ENCODE measurements around the gene INPP4B.

The INPP4B gene

DNA sequence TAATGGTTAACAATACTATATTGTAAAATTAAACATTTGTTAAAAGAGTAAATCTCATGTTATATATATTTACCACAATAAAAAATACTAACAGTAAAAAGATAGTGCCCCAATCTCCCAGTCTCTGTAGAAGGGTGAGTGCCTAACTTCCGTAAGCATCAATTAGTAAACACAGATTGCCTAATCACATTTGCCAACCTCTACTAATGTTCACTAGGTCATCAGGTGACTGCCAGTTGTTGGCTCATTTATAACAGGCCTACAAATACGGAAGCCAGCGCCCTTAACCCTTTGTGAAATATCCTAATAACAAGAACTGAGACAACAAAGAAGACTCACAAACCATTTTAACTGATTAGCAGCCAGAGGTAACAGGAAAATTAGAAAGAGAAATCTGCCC is 345.1 kb downstream of the INPP4B start:
- ATAC-seq (no peak), DNase-seq (no peak)
- H3K4me3 Mint-ChIP-seq = no peak overlapping the region
- no peaks in the 10 kb centered on the region for H3K9me3 Mint-ChIP-seq
- H3K27ac Mint-ChIP-seq = no peak overlapping the region
- H3K4me1 Mint-ChIP-seq = peaks cover 6% of the 10 kb centered on the region
- no peaks in the 10 kb centered on the region for H3K27me3 Mint-ChIP-seq

DNA sequence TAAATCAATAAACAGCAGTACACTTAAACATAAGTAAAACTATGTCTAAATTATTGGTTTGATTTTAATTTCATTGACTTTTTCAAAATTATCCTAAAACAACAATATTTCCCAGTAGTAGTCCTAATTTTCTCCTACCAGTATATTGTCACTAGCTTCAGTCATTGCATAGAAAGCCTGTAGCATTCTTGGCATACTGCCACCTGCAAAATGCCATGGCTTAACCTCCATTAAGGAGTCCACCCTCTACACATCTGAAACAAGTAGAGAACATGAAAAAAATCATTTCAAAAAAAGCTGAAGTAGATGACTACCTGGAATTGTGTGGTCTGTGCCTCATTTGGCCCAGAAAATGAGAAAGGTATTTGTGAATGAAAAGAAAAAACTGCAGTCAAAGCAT is 348.5 kb downstream of the INPP4B start:
- no peak overlapping the region for H3K4me3 Mint-ChIP-seq
- H3K27me3 Mint-ChIP-seq = no peaks in the 10 kb centered on the region
- no peak for DNase-seq
- no peak overlapping the region for H3K27ac Mint-ChIP-seq
- no peak for ATAC-seq
- peaks cover 0 to 13% of the 10 kb centered on the region in 2 donors for H3K9me3 Mint-ChIP-seq
- peaks cover 6% of the 10 kb centered on the region for H3K4me1 Mint-ChIP-seq

DNA sequence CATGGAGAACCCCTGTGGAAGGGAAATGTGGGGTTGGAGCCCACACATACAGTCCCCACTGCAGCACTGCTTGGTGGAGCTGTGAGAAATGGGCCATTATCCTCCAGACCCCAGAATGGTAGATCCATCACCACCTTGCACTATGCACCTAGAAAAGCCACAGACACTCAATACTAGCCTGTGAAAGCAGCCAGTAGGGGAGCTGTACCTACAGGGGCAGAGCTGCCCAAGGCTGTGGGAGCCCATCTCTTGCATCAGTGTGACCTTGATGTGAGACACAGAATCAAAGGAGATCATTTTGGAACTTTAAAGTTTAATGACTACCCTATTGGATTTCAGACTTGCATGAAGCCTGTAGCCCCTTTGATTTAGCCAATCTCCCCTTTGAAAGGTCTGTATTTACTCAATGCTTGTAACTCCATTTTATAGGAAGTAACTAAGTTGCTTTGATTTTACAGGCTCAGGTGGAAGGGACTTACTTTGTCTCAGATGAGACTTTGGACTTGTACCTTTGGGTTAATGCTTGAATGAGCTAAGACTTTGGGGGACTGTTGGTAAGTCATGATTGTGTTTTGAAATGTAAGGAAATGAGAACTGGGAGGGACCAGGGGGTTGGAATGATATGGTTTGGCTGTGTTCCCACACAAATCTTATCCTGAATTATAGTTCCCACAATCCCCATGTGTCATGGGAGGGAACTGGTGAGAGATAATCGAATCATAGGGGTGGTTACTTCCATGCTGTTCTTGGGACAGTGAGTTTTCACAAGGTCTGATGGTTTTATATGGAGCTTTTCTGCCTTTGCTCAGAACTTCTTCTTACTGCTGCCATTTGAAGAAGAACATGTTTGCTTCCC is 352.6 kb downstream of the INPP4B start:
- no peaks in the 10 kb centered on the region for H3K27me3 Mint-ChIP-seq
- DNase-seq (no peak), ATAC-seq (no peak)
- peaks cover 6% of the 10 kb centered on the region for H3K4me1 Mint-ChIP-seq
- H3K27ac Mint-ChIP-seq = no peak overlapping the region
- H3K4me3 Mint-ChIP-seq = no peak overlapping the region
- H3K9me3 Mint-ChIP-seq = peaks cover 5 to 21% of the 10 kb centered on the region in 2 donors

DNA sequence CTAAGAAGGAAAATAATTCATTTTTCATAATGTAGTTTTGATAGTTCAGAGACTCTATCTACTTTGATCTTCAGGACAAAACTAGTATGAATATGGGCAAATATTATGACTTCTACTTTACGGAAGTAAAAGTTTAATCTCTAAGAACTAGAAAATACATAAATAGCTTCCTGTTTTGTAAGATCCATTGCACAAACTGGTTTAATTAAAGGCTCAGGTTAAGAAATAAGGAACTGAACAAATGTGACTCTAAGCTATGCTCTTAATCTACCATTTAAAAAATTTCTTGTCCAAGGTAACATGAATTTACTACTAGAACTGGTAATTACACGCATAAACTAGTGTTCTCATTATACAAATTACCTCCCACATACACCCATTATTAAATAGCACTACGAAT is 360.6 kb downstream of the INPP4B start:
- DNase-seq = no peak
- H3K27me3 Mint-ChIP-seq = no peaks in the 10 kb centered on the region
- no peak for ATAC-seq
- H3K9me3 Mint-ChIP-seq = peaks cover 9 to 12% of the 10 kb centered on the region in 2 donors
- H3K4me3 Mint-ChIP-seq = no peak overlapping the region
- H3K27ac Mint-ChIP-seq = no peak overlapping the region
- no peaks in the 10 kb centered on the region for H3K4me1 Mint-ChIP-seq

DNA sequence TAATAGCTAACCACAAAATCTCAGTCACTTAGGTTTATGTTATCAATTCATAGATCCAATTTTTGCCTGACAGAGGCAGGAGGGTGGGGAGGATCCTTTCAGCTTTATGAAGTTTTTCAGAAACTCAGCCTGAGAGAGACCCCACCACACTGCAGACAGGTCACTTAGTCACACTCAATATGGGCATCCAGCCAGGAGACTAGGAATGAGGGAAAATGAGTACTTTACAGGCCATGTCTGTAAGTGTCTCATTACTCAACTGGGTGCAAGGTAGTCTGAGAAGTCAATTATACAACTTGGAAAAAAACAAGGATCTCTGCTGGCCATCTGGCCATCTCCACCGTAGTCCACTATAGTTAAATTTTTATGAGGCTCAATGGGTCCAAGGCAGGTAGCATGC is 365.9 kb downstream of the INPP4B start:
- H3K27ac Mint-ChIP-seq = no peak overlapping the region
- DNase-seq = no peak
- H3K4me1 Mint-ChIP-seq = peaks cover 7% of the 10 kb centered on the region

DNA sequence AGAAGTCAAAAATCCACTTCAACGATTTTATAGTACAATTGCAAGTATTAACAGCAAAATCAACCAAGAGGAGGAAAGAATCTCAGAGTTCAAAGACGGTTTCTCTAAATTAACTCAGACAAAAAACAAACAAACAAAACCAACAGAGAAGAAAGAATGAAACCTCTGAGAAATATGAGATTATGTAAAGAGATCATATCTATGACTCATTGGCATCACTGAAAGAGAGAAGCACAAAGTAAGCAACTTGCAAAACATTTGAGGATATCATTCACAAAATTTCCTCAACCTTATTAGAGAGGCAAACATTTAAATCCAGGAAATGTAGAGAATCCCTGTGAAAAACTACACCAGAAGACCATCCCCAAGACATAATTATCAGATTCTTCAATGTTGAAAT is 370.4 kb downstream of the INPP4B start:
- Mint-ChIP-seq H3K9me3 (peaks cover 0 to 5% of the 10 kb centered on the region in 2 donors), H3K27me3 (no peaks in the 10 kb centered on the region), H3K4me3 (no peak overlapping the region), H3K4me1 (peaks cover 14% of the 10 kb centered on the region), H3K27ac (no peak overlapping the region)
- no peak for ATAC-seq
- no peak for DNase-seq

More for the DNA sequence above, 365.9 kb downstream of the INPP4B start:
- peaks cover 0 to 5% of the 10 kb centered on the region in 2 donors for H3K9me3 Mint-ChIP-seq
- no peak for ATAC-seq
- H3K4me3 Mint-ChIP-seq = no peak overlapping the region
- no peaks in the 10 kb centered on the region for H3K27me3 Mint-ChIP-seq

DNA sequence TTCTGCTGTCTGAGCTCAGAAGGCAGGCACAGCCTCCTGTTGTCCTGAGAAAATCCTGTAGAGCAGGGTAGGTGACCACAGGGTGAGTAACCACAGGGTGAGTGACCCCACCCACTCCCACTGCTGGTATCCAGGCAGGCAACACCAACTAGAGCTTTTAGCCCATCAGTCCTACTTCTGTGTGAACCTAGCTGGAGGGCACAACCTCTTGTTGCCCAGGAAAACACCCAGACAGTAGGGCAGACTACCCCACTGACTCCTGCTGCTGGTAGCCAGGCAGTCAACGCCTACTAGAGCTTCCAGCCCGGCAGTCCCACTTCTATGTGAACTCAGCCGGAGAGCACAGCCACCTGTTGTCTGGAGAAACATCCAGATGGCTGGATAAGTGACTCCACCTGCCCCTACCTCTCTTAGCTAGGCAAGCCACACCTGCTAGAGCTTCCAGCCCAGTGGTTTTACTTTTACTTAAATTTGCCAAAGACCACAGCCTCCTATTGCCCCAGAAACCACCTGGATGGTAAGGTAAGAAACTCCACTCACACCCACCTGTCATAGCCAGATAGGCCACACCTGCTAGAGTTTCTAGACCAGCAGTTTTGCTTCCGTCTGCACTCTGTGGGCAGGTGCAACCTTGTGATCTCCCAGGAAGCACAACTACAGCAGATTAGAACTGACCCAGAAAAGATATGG is 371.6 kb downstream of the INPP4B start:
- Mint-ChIP-seq H3K4me1 (peaks cover 14% of the 10 kb centered on the region), H3K27ac (peak overlapping the region in 1 of 2 donors; percentile 57), H3K4me3 (no peak overlapping the region), H3K9me3 (peaks cover 0 to 5% of the 10 kb centered on the region in 2 donors), H3K27me3 (no peaks in the 10 kb centered on the region)
- no peak for DNase-seq
- no peak for ATAC-seq

DNA sequence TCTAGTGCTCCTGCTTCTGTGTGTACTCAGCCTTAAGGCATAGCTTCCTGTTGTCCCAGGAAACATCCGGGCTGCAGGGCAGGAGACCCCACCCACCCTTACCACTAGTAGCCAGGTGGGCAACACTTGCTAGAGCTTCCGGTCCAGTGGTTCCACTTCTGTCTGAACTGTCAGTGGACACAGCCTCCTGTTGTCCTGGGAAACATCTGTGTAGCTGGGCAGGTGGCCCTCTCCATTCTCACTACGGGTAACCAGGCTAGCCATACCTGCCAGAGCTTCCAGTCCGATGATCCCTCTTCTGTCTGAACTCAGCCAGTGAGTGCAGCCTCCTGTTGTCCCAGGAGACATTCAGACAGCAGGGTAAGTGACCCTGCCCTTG is 372.2 kb downstream of the INPP4B start:
- Mint-ChIP-seq H3K9me3 (peaks cover 0 to 5% of the 10 kb centered on the region in 2 donors), H3K27ac (no peak overlapping the region)
- no peak for ATAC-seq

DNA sequence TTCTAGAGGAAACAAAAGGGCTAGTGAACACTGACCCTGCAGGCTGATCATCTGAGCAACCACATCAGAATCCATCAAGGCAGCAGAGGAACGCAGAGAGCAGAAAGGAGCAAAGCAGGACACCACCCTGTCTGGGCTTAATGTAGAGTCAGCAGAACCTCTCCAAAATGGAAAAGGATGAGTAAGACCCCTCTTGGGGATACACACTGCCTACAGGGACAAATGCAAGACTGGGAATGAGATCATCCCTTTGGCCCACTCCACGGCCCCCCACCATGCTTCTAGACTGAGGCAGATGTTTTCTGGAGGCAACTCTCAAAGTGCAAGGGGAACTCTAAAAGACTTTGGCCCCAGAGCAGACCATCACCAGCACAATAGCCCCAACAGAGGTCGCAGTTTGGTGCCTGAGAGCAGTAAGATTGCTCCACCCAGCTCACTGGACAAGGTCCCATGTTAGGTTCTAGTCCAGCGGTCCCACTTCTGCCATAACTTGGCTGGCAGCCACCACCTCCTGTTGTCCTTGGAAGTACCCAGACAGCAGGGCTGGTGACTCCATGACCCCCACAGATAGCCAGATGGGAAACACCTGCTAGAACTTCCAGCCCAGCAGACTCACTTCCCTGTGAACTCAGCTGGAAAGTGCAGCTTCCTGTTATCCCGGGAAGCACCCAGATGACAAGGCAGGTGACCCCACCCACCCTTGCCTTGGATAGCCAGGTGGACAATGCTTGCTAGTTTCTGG is 372.7 kb downstream of the INPP4B start:
- no peak for DNase-seq
- H3K4me3 Mint-ChIP-seq = no peak overlapping the region
- peaks cover 0 to 5% of the 10 kb centered on the region in 2 donors for H3K9me3 Mint-ChIP-seq
- H3K4me1 Mint-ChIP-seq = peaks cover 14% of the 10 kb centered on the region
- H3K27me3 Mint-ChIP-seq = no peaks in the 10 kb centered on the region
- ATAC-seq = no peak
- H3K27ac Mint-ChIP-seq = no peak overlapping the region

More for the DNA sequence above, 372.2 kb downstream of the INPP4B start:
- H3K4me1 Mint-ChIP-seq = peaks cover 14% of the 10 kb centered on the region
- H3K4me3 Mint-ChIP-seq = no peak overlapping the region
- no peaks in the 10 kb centered on the region for H3K27me3 Mint-ChIP-seq
- DNase-seq = no peak

DNA sequence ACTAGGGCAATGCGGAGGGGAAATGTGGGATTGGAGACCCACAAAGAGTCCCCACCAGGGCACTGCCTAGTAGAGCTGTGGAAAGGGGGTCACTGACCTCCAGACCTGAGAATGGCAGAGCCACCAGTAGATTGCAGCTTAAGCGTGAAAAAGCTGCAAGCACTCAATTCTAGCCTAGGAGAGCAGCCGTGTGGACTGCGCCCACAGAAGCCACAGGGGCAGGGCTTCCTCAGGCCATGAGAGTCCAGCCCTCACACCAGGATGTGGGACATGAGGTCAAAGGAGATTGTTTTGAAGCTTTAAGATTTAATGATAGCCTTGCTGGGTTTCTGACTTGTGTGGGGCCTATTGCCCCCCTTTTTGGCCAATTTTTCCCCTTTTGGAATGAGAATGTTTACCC is 379.0 kb downstream of the INPP4B start:
- ATAC-seq = no peak

DNA sequence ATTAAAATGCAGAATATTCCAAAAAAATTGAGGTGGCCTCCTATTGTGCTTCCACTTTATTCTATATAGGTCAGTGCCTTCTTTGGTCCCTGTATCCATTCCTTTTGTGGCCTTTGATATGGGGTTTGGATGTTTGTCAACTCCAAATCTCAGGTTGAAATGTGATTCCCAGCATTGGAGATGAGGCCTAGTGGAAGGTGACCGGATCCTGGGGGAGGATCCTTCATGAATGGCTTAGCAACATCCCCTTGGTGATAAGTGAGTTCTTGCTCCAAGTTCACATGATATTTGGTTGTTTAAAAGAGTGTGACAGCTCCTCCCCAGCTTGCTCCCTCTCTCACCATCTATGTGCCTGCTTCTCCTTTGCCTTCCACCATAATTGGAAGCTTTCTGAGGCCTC is 380.6 kb downstream of the INPP4B start:
- H3K4me1 Mint-ChIP-seq = no peaks in the 10 kb centered on the region
- H3K27ac Mint-ChIP-seq = no peak overlapping the region
- H3K4me3 Mint-ChIP-seq = no peak overlapping the region
- no peaks in the 10 kb centered on the region for H3K27me3 Mint-ChIP-seq
- H3K9me3 Mint-ChIP-seq = peaks cover 7 to 10% of the 10 kb centered on the region in 2 donors
- DNase-seq (no peak), ATAC-seq (no peak)

More for the DNA sequence above, 379.0 kb downstream of the INPP4B start:
- Mint-ChIP-seq H3K27ac (no peak overlapping the region), H3K9me3 (peaks cover 7 to 10% of the 10 kb centered on the region in 2 donors), H3K4me1 (no peaks in the 10 kb centered on the region), H3K27me3 (no peaks in the 10 kb centered on the region), H3K4me3 (no peak overlapping the region)
- no peak for DNase-seq

DNA sequence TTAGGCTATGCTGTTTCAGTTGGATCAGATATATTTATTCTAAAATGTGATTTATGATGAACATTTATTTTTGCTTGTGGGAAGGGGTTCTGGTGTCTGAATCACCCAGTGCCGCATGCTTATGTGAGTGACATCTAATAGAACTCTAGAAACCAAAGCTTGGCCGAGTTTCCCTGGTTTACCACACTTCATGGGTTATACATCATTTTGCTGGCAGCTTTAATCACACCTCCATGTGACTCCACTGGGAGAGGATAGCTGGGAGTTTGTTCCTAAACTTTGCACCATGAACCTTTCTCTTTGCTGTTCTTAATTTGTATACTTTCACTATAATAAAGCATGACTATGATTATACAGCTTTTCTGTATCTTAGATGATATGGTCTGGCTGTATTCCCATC is 382.9 kb downstream of the INPP4B start:
- H3K4me1 Mint-ChIP-seq = no peaks in the 10 kb centered on the region
- no peak overlapping the region for H3K27ac Mint-ChIP-seq
- H3K27me3 Mint-ChIP-seq = no peaks in the 10 kb centered on the region
- DNase-seq (no peak), ATAC-seq (no peak)
- H3K4me3 Mint-ChIP-seq = no peak overlapping the region
- H3K9me3 Mint-ChIP-seq = peaks cover 7 to 10% of the 10 kb centered on the region in 2 donors

DNA sequence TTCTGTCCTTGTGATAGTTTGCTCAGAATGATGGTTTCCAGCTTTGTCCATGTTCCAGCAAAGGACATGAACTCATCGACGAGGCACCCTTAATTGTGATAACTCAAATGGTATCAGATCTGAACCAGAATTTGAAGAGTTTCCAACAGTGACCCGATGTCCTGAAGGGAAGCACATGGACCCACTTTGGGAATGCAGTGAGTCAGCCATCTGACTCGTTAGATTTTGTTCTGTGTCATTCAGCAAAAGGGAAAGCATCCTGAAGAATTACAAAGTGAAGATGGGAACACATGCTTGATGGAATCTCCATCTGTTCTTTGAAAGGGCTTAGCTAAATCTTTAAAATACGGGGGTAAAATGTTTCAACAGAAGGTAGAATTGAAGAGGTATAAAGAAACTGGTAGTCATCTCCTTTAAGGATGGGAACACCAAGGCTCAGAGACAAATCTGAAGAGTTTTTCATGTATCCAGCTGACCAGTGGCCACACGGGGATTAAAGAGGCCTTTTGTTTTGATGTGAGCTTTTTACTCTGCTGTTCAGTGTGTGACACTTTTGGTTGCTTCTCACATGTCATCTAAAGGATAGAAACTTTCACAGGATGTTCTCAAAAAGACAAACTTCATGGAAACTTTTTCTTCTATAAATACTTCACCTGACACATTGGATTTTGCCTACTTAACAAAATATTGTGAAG is 393.8 kb downstream of the INPP4B start:
- Mint-ChIP-seq H3K4me3 (no peak overlapping the region), H3K27me3 (no peaks in the 10 kb centered on the region), H3K4me1 (peaks cover 9% of the 10 kb centered on the region), H3K9me3 (peaks cover 13 to 23% of the 10 kb centered on the region in 2 donors), H3K27ac (peak overlapping the region in 1 of 2 donors; percentile 4)
- no peak for DNase-seq
- ATAC-seq = no peak

DNA sequence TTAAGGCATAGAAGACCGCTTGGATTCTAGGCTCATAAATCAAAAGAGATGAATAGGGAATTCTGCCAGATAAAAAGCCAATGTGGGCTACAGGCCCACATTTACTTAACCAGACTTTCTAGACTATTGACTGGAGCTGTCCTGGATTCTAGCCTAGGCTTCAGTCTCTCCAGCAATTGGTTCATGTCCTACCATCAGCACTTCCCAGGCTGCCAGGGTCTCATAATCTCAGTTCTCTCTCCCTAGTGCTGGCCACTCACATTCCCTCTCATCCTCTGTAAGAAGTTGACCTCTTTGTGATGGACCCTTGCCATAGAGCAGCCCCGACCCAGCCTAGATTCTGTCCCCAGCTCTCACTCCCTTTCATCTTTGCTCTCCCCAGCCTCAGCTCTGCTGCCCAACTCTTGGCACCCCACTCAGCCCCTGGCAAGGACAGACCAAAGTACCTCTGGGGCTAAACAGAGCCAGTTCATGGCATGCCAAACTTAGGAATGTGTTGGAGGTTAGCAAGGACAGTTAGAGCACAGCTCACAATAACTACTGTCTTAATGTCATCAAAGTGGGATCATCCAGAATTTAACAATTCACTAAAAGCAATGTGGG is 396.2 kb downstream of the INPP4B start:
- peak; percentile 28 for ATAC-seq
- Mint-ChIP-seq H3K4me1 (peaks cover 19% of the 10 kb centered on the region), H3K4me3 (no peak overlapping the region), H3K27me3 (no peaks in the 10 kb centered on the region), H3K9me3 (peaks cover 0 to 7% of the 10 kb centered on the region in 2 donors), H3K27ac (no peak overlapping the region)
- DNase-seq = no peak

DNA sequence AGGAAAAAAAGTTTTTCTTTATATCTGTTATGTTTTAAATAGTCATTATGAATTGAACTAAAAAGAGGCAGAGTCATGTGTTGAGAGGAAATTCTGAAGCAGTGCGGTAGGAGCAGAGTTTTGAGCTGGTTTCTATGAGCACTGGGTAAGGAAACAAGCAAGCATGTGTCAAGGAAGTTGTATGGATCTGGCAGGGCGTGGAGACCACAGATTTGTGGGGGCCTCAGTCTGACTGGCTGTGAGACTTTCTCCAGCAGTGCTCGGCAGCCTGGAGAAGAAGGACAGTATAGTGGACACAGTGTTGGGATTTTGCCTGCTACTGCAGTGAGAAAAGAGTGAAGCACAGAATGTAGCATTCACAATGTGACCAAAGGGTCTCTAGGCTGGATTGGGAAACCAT is 399.1 kb downstream of the INPP4B start:
- Mint-ChIP-seq H3K27ac (no peak overlapping the region), H3K27me3 (no peaks in the 10 kb centered on the region), H3K9me3 (peaks cover 11 to 14% of the 10 kb centered on the region in 2 donors), H3K4me3 (no peak overlapping the region), H3K4me1 (peaks cover 20% of the 10 kb centered on the region)
- DNase-seq (no peak), ATAC-seq (peak; percentile 46)
